ENCODE data around the gene APMAP.
A peak's percentile ranks its signal among the peaks of the same experiment; 100 is the strongest.

Gene APMAP

DNA sequence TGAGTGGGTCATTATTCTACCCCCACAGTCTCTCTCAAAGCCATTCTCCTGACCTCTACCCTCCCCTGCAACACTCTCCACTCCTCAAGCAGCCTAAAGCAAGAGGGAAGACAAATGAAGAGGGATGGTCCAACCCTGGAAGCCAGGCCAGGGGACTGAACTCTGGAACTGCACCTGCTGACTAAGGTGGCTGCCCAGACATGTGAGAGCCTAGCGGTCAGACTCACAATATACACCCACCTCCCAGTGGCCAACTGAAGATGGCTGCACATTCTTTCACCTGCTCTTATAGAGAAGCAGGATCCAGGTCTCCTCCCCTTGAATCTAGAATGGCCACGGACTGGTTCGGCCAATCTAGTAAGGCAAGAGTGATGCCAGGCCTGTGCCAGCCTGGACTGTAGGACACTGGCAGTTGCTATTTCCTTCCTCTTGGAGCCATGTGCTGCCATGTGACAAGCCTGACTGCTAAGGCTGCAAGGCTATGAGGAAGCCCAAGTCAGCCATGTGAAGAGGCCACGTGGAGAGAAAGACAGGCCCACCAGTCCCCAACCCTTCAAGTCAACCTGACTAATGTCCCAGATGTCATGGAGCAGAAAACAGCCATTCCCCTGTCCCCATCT is 33.5 kb upstream of the APMAP start:
- Histone ChIP-seq H3K27ac (no peak overlapping the region), H3K4me3 (no peak overlapping the region)

DNA sequence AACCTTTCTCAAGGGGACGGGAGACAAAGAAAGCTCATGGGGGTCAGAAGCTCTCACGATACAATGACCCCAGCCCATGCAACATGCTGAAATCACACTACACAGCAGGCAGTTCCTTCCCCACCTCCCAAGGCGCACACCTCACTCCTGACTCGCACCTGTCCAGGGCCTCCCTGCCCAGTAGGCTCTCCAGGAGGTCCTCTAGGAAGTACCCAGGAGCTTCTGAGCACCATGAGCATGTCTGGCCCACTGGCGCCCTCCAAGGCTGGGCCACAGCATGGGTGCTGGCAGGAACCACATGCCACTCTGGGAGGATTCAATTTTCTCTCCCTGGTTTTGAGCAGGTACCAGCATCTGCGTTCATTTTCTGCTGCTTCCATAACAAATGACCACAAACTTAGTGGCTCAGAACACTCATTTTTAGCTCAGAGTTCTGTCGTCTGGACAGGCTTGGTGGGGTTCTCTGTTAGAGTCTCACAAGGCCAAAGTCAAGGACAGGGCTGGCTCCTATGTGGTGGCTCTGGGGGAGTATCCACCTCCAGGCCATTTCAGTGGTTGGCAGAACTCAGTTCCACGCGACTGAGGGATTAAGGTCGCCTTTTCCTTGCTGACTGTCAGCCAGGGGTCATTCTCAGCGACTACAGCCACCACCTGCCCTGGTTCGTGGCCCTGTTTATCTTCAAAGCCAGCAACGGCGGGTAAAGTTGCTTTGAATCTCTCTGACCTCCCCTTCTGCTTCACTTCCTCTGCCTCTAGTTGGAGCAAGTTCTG is 32.7 kb upstream of the APMAP start:
- no peak overlapping the region for H3K27ac ChIP-seq
- H3K4me3 ChIP-seq, result no peak overlapping the region

DNA sequence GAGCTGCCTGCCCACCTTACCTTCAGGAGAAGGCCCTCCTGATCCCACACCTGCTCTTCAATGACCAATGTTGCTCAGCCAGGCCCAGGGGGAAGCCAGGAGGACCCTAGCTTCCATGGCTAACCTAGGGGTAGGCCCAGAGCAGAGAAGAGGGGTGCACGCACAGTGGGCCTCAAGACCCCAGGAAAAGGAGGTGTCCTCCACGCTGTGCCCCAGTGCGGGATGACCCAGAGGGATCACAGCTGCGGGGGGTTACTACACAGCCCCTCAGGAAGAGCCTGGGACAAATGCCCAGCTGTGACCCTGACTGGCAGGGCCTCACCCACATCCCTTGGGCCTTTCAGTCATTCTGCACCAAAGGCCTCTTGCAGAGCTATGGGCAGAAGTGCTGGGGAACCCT is 31.6 kb upstream of the APMAP start:
- peak overlapping the region in 2 of 21 experiments; percentile 40 to 42 for H3K27ac ChIP-seq

DNA sequence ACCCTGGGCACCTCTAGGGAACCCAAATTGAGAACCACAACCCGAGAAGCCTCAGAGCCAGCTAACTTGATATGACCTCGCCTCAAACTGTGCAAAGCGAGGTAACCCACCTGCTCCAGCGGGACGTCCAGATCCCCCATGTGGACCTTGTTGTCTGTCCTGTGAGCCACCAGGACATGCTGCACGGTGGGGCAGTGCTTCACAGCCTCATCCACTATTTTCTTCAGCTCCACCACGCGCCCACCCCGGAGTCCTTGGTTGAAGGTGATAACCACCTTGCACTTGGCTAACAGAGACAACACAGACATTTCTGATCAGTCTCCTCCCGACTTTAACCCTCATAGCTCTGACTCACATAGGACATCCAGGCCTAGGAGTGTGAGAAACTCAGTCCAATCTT is 30.8 kb upstream of the APMAP start:
- Histone ChIP-seq H3K27ac (peak overlapping the region in 1 of 21 experiments; percentile 30), H3K4me3 (no peak overlapping the region)

More for the DNA sequence above, 31.6 kb upstream of the APMAP start:
- H3K4me3 ChIP-seq, result no peak overlapping the region

DNA sequence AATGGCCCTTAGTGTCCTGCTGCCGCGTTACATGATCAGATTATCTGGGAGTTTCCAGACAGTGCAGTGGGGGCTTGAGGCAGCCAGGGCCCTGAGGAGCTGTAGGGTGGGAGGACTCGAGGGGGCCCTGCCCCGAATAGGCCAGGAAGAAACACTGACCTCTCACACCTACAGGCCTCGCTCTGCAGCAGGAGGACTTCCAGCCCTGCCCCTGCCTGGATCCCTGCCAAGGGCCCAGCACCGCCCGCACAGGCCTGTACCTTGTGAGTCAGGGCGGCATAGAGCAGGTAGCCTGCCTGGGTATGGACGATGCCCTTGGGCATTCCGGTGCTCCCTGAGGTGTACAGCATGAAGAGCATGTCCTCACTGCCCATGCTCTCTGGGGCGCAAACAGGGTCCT is 30.1 kb upstream of the APMAP start:
- Histone ChIP-seq H3K4me3 (no peak overlapping the region), H3K27ac (peak overlapping the region in 1 of 21 experiments; percentile 21)

DNA sequence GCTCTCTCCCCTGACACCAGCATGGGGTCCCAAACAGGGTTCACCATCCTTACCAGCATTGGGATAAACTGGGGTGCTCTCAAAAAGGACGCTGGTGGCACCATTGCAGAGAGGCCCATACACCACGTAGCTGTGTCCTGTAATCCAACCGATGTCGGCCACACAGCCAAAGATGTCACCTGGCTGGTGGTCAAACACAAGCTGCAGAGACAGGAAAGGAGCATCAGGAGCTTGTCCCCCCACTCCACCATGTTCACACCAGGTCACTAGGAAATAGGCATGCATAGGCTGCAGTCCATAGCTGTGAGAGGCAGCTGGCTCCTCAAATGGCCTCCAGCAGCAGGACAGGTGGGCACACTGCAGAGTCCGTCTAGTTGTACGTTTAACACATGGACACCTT is 28.8 kb upstream of the APMAP start:
- no peak overlapping the region for H3K27ac ChIP-seq
- H3K4me3 ChIP-seq, result no peak overlapping the region

DNA sequence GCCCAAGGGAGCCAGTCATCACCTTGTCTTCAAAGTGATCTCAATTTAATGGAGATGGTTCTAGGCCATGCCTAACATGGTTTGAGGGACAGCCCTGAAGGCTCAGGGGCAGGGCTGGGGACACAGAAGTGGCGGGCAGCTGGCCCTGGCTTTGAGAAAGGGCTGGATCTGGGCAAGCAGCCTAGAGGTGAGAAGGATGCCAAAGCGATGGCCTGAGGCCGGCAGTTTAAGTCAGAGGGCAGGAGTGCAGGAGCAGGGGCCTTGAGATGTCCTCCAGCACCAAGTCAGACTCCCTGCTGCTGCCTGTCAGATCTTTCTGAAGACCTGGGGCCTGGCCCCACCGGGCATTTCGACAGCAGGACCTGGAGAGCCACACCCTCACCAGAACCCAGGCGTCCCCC is 28.4 kb upstream of the APMAP start:
- Histone ChIP-seq H3K27ac (no peak overlapping the region), H3K4me3 (no peak overlapping the region)

DNA sequence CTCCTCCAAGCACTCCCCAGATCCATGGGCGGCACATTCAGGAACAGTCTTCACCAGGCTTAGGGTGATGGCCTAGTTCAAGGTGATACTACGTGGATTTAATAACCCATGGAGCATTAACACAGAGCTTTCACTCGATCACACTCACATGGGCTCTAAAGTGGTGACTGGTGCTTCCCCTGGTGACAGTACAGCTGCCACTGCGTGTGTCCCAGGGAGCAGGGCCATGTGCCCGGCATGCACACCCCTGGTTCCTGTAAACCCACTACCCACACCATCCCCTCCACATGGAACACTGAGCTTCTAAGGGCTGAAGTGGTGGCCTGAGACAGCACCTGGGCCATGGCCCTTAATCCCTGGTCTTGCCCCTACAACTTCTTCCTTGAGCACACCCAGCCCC is 27.8 kb upstream of the APMAP start:
- no peak overlapping the region for H3K27ac ChIP-seq
- no peak overlapping the region for H3K4me3 ChIP-seq

DNA sequence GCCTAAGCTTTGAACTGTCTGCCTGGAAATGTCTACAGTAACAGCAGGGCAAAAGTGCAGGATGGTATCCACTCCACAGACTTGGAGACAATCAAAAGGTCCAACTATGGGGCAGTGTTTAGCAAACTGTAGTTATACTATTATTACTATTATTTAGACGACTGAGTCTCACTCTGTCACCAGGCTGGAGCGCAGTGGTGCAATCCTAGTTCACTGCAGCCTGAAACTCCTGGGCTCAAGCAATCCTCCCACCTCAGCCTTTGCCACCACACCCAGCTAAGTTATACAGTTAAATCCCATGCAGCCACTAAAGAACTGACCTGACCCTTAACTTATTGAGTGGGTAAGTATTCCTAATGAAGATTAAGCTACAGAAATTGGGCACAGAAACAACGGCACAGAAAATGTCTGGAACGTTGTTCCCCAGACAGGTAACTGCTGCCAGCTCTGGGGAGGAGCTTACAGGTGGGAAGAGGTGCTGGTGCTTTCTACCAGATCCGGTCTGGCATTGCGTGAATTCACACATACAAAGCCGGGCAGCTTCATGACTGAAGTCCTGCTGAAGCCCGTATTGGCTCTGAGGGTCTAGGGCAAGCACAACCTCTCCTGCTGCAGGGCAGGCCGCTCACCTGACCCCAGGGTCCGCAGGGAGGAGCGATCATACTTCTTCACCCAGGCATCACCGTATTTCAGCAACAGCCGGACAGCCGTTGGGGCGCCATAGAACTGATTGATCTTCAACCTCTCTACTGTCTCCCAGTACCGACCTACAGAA is 27.0 kb upstream of the APMAP start:
- H3K27ac ChIP-seq, result no peak overlapping the region
- no peak overlapping the region for H3K4me3 ChIP-seq

DNA sequence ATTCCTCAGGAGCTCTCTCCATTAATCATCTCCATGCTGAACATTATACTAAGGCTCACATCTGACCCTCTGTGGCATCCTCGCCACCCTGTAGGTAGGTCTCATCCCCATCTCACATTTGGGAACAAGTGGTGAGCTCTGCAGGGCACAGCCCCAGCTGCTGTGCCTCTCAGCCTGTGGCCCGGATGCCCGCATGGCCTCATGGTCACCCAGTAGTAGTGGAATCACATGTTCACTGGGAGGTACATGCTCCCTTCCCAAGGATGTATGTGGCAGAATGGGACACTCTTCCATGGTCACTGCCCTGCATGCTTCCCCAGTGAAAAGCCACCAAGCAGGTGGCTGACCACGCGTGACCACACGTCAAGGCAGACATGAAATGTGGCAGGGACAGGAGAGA is 26.3 kb upstream of the APMAP start:
- Histone ChIP-seq H3K4me3 (no peak overlapping the region), H3K27ac (no peak overlapping the region)

DNA sequence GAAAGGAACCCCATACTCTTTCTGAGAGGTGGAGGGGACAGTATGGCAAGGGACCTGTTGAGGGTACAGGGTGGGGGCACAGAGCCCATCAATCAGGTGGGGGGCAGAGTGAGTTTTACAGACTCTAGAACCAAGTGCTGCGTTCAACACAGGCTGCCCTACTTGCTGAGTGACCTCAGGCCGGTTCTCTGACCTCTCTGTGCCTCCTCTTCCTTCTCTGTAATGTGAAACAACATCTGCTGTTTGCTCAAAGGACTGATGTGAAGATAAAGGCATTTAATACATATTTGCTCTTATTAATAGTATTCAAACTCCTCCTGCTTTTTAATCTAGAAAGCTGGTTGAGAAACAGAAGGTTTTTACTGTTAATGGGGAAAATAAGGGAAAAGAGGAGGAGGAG is 25.9 kb upstream of the APMAP start:
- Histone ChIP-seq H3K27ac (no peak overlapping the region), H3K4me3 (no peak overlapping the region)

DNA sequence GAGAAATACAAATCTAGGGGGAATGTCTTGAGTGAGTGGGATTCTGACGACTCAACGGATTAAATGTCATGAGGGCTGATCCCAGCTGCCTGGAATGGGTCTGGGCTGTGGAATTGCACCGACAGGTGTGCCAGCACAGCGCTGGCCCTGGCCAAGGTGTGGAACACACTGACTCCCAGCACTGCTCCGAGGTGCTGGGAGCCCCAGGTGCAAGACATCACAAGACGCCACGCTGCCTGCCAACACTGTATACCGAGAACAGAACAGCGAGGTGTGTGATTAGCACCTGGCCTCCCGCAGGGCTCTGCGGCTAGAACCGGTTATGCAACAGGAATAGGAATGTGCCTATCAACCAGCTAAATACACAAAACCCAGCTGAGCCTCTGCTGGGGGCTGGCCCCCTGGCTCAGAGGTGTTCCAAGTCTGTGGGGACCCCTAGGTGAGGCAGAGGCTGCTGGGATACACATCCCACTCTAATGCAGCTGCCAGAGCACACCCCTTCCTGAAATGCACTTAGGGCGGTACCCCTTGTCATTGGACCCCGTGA is 24.8 kb upstream of the APMAP start:
- H3K4me3 ChIP-seq, result no peak overlapping the region
- H3K27ac ChIP-seq, result peak overlapping the region in 7 of 21 experiments; percentile 22 to 62 (median 52)

DNA sequence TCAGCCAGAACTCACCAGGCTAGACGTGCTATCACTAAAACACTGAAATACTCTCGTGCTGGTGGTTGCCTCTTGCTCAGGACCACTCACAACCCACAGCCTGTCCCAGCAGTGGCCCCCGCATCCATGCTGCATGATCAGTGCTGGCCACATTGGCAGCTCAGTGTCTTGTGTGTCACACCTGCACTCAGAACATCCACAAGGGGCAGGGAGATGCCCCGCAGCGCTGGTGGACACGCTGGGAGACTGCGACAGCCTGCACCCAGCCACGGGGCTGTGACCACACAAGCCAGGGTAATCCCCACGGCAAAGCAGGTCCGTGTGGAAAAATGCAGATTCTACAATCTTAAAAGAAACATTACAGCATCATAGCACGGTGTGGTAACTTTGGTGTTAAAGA is 23.9 kb upstream of the APMAP start:
- Histone ChIP-seq H3K4me3 (no peak overlapping the region), H3K27ac (peak overlapping the region in 1 of 21 experiments; percentile 25)

DNA sequence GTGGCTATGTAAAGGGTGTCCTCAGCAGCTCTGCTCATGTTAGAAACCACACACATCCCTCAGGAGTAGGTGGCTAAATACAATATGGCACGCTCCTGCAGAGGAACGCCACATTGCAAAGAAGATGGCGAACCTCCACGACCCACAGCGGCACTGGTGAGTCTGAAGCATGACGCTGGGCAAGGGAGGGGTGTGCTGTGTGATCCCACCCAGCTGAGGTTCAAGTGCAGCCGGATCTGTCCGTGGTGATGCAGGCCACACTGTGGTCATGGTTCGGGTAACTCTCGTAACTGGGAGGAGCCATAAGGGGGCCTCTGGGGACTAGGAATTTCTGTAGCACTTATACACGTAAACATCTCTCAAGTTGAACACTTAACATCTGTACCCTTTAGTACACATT is 23.4 kb upstream of the APMAP start:
- Histone ChIP-seq H3K27ac (no peak overlapping the region), H3K4me3 (no peak overlapping the region)

DNA sequence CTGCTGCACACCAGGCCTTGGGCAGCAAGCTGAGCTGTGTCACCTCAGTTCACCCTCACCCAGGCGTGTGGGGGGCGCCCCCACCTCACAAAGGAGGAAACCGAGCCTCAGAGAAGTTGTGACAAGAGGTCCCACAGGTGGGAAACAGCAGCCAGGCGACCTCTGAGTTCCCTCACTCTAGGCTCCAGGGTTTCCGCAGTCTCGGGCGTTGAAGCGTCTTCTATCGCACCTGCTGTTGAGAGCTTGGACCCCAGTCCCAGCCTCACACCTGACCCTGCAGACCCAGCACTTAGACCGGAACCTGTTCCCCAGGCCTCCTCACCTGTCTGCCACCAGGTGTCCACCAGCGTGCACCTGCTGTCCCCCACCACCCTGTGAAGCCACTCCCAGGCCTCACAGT is 22.3 kb upstream of the APMAP start:
- Histone ChIP-seq H3K4me3 (no peak overlapping the region), H3K27ac (no peak overlapping the region)

DNA sequence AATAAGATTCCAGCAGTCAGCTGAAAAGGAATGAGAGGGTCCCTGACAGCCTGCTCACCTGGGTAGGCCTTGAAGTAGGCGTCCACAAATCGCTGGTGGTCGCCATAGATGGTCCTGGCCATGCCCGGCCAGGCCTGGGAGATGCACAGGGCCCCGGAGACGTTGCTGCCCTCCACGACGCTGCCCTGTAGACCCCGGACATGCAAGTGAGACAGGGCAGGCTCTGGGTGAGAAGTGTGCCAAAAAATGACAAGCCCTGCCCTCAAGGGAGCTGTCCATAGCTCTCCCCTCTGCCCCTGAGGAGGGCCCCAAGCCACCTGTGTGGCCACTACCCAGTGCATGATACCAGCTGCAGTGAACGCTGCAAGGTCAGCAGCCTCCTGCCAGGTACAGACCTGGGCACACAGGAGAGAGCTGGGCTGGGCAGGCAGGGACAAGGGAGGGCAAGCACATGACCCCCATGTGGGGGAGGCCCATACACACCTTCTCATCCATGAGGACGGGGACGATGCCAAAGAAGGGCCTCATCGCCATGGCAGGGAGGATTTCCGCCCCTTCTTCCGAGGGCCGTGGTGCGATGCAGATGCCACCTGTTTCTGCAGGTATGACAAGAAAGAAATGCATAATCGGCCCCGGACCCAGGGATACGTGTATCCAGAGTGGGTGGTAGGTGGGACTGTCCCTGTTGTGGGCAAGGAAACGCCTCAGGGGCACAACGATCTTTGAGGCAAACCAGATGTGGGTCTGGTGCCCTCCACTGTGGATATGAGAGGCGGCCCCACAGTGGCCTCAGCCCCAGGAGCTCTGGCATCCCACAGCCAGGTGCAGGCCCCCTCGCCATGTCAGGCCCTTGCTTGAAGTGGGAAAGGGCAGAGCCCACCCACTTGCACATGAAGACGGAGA is 21.2 kb upstream of the APMAP start:
- no peak overlapping the region for H3K4me3 ChIP-seq
- H3K27ac ChIP-seq, result no peak overlapping the region

DNA sequence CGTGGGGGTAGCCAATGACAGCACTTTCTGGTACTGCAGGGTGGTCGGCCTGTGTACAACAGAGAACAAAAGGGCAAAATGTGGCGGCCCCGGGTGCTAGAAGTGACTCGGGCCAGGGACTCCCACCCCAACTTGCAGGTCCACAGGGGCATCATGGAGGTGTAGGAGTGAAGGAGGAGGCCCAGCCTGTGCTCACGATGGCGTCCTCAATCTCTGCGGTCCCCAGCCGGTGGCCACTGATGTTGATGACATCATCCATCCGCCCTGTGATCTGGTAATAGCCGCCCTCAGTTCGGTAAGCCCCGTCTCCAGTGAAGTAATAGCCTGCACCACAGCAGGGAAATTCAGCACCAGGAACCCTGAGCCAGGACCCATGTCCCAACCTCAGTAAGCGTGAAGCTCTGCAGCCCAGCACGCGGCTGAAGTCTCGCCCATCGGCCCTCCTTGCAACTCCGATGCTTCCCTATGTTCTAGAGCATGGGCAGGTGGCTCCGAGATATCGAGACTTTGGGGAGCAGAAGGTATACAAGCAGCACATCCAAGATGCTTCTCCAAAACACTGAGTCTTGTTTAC is 20.2 kb upstream of the APMAP start:
- Histone ChIP-seq H3K27ac (no peak overlapping the region), H3K4me3 (no peak overlapping the region)

DNA sequence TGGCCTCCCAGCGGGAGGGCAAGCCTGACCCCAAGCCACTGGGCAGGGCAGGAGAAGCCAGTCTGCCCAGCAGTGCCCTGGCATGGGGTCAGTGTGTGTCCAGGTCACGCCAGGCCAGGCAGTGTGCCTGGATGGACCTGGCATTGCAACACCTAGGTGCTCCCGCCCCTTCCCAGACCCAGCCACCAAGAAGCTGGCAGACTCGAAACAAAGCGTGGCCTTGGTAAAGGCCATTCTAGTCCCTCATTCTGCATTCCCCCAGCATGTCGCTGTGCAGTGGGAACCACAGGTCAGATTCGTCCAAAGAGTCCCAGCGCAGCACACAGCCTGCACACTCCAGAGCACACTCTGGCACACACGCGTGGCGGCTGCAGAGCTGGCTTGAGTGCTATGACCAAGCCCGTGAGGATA is 19.3 kb upstream of the APMAP start:
- Histone ChIP-seq H3K4me3 (no peak overlapping the region), H3K27ac (no peak overlapping the region)

DNA sequence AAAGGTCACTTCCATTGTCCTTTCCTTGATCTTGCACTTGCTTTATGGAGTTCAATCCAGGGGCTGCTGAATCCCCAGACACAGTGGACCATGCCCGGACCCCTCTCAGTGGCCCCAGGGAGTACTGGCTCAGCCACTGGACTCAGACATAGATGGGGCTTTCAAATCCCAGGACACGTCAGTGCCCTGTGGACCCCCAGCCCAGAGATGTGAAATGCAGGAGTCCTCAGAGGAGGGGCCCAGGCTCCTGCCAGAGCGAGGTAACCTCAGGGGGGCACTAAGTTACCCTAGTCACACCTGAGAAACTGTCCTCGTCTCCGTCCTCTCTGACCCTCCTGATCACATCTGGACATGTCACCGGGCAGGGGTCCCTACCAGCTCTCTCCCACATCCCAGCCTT is 18.7 kb upstream of the APMAP start:
- Histone ChIP-seq H3K27ac (no peak overlapping the region), H3K4me3 (no peak overlapping the region)

Measured in skin epidermis (tissue), 12 donors.